ENCODE measurements around the gene SIGMAR1. TPM values are rescaled to one million over a fixed set of nuclear protein-coding genes. Genes with fewer than 3 reads are reported as not detected.
A peak's percentile ranks its signal among the peaks of the same experiment; 100 is the strongest.

The SIGMAR1 gene
- total RNA-seq (10 to 100 TPM; 30.2 to 39.4 TPM), total RNA-seq (39.1 to 57.9 reads per million in 2 donors)

- H3K9me3 ChIP-seq (ENCODE audit: control insufficient read depth, low read length, poor library complexity, severe bottlenecking) = no peaks in the 10 kb centered on the region
- no peaks in the 10 kb centered on the region for H3K27me3 Mint-ChIP-seq
- peak within 1 kb of the TSS; percentile 92 for H3K4me3 Mint-ChIP-seq
- ATAC-seq (peak; percentile 95), DNase-seq (peak; percentile 90 to 92 (median 91))
- peaks cover 39% of the 10 kb centered on the region for H3K4me1 Mint-ChIP-seq
- peak within 1 kb of the TSS; percentile 98 for H3K27ac Mint-ChIP-seq
- H3K36me3 Mint-ChIP-seq (ENCODE audit: low read depth) = no peaks in the 10 kb centered on the region
These were observed at the start of gene SIGMAR1 for GRCh38 chr9:34637356-34638137. Gene SIGMAR1, minus strand, starts transcription at chr9:34637787. Its CDS starts 90 bp downstream, at chr9:34637697.

GRCh38 chr9:34686732-34687131 lies 49.1 kb upstream of the SIGMAR1 start:
- no peaks in the 10 kb centered on the region for H3K9me3 ChIP-seq (ENCODE audit: control insufficient read depth, low read length, poor library complexity, severe bottlenecking)
- no peak overlapping the region for H3K27ac Mint-ChIP-seq
- peaks cover 12% of the 10 kb centered on the region for H3K27me3 Mint-ChIP-seq
- DNase-seq = no peak
- no peak overlapping the region for H3K4me3 Mint-ChIP-seq
- no peaks in the 10 kb centered on the region for H3K36me3 Mint-ChIP-seq (ENCODE audit: low read depth)
- no peak for ATAC-seq
- peaks cover 7% of the 10 kb centered on the region for H3K4me1 Mint-ChIP-seq

DNA sequence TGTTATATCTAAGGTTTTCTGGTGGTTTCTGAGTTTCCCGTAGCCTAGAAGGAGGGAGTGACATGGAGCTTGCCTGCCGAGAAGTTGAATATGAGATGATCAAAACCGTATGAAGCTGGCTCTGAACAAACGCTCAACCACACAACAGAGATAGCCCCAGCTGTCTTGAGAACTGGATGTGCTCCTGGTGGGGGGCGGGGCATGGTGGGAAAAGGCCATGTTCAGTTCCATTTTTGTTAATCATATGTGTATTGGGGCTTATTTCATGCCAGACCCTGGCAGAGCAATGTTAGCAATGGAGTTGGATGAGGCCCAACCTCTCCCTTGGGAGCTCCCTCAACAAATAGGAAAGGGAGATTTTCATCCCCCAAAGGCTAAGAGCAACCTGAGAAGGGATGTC lies 48.6 kb upstream of the SIGMAR1 start:
- Mint-ChIP-seq H3K4me3 (no peak overlapping the region), H3K4me1 (peaks cover 9% of the 10 kb centered on the region), H3K27ac (no peak overlapping the region), H3K36me3 (ENCODE audit: low read depth) (no peaks in the 10 kb centered on the region), H3K27me3 (peaks cover 12% of the 10 kb centered on the region)
- DNase-seq = no peak
- no peak for ATAC-seq
- H3K9me3 ChIP-seq (ENCODE audit: control insufficient read depth, low read length, poor library complexity, severe bottlenecking) = no peaks in the 10 kb centered on the region

- H3K4me1 Mint-ChIP-seq = peaks cover 9% of the 10 kb centered on the region
- no peak overlapping the region for H3K27ac Mint-ChIP-seq
- no peaks in the 10 kb centered on the region for H3K36me3 Mint-ChIP-seq (ENCODE audit: low read depth)
- no peaks in the 10 kb centered on the region for H3K9me3 ChIP-seq (ENCODE audit: control insufficient read depth, low read length, poor library complexity, severe bottlenecking)
- ATAC-seq (no peak), DNase-seq (no peak)
- no peak overlapping the region for H3K4me3 Mint-ChIP-seq
- peaks cover 12% of the 10 kb centered on the region for H3K27me3 Mint-ChIP-seq
These were observed 48.0 kb upstream of the SIGMAR1 start for GRCh38 chr9:34685591-34685990.

DNA sequence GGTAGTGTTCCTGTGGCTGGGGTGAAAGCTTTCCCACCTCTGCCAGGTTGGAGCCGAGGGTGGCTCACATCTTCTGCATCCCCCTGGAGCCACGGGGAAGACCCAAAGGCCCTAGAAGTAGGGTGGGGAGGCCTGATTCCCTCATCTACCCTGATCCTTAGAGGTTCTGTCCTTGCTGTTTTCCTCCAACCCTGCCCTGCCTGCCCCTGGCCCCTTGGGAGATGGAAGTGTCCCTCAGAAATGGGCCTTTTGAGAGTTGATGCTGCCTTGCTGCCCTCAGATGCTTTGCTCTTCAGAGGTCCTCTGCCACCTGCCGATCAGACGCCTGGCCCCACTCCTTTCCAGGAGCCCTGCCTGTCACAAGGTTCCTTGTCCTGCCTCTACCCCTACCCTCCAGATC lies 47.2 kb upstream of the SIGMAR1 start:
- Mint-ChIP-seq H3K36me3 (ENCODE audit: low read depth) (no peaks in the 10 kb centered on the region), H3K4me1 (peaks cover 9% of the 10 kb centered on the region), H3K27ac (no peak overlapping the region), H3K27me3 (peaks cover 12% of the 10 kb centered on the region), H3K4me3 (no peak overlapping the region)
- ATAC-seq (no peak), DNase-seq (no peak)
- no peaks in the 10 kb centered on the region for H3K9me3 ChIP-seq (ENCODE audit: control insufficient read depth, low read length, poor library complexity, severe bottlenecking)

- peak; percentile 50 for ATAC-seq
- H3K27me3 Mint-ChIP-seq = peaks cover 12% of the 10 kb centered on the region
- no peak overlapping the region for H3K27ac Mint-ChIP-seq
- no peaks in the 10 kb centered on the region for H3K36me3 Mint-ChIP-seq (ENCODE audit: low read depth)
- H3K4me1 Mint-ChIP-seq = peaks cover 8% of the 10 kb centered on the region
- DNase-seq = no peak
- no peak overlapping the region for H3K4me3 Mint-ChIP-seq
- no peaks in the 10 kb centered on the region for H3K9me3 ChIP-seq (ENCODE audit: control insufficient read depth, low read length, poor library complexity, severe bottlenecking)
These were observed 46.6 kb upstream of the SIGMAR1 start for GRCh38 chr9:34684145-34684544.

DNA sequence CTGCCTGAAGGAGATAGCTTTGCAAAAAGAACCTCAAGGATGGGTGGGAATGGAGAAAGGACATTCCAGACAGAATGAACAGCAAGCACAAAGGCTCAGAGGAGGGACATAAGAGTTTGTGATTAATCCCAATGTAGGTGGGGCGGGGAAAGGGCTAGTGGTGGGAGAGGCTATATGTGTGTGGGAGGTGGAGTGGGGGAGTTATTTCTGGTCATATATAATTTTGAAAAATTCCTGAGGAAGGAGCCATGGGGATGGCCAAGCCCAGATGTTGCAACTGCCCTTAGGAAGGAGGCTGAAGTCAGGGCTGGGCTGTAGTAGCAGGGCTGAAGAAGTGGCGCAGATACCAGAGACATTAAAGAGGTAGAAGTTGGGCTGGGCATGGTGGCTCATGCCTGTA lies 38.3 kb upstream of the SIGMAR1 start:
- DNase-seq (no peak), ATAC-seq (no peak)
- Mint-ChIP-seq H3K27ac (no peak overlapping the region), H3K4me1 (peaks cover 5% of the 10 kb centered on the region), H3K4me3 (no peak overlapping the region), H3K27me3 (no peaks in the 10 kb centered on the region), H3K36me3 (ENCODE audit: low read depth) (no peaks in the 10 kb centered on the region)
- no peaks in the 10 kb centered on the region for H3K9me3 ChIP-seq (ENCODE audit: control insufficient read depth, low read length, poor library complexity, severe bottlenecking)

DNA sequence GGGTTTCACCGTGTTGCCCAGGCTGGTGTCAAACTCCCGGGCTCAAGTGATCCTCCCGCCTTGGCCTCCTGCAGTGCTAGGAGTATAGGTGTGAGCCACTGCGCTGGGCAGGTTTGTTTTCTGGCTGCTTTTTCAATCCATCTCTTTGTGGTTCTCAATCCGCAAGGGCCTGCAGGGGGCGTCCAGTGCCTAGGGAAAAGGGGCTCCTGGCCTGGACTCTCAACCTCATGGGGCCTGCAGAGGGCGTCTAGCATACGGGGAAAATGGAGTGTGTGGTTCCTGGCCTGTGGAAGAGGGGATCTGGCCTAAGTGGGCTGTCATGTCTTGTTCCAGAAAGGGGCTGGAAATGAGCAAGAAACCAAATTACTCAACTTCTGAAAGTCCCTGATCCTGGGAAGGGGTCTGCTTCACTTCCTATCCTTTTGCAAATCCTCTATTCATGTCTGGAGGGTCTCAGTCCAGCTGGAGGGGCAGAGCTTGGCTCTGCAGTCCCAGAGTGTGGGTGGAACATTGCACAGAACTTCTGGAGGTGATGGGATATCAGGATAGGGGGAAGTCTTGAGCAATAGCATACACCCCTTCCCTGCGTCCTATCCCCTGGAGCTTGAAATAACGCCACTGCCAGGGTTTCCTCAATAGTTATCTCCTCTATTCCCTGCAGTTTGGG lies 37.6 kb upstream of the SIGMAR1 start:
- no peak overlapping the region for H3K27ac Mint-ChIP-seq
- H3K36me3 Mint-ChIP-seq (ENCODE audit: low read depth) = no peaks in the 10 kb centered on the region
- DNase-seq (peak; percentile 16 to 26 (median 26)), ATAC-seq (peak; percentile 75)
- H3K4me3 Mint-ChIP-seq = no peak overlapping the region
- H3K9me3 ChIP-seq (ENCODE audit: control insufficient read depth, low read length, poor library complexity, severe bottlenecking) = no peaks in the 10 kb centered on the region
- peaks cover 5% of the 10 kb centered on the region for H3K4me1 Mint-ChIP-seq
- no peaks in the 10 kb centered on the region for H3K27me3 Mint-ChIP-seq

DNA sequence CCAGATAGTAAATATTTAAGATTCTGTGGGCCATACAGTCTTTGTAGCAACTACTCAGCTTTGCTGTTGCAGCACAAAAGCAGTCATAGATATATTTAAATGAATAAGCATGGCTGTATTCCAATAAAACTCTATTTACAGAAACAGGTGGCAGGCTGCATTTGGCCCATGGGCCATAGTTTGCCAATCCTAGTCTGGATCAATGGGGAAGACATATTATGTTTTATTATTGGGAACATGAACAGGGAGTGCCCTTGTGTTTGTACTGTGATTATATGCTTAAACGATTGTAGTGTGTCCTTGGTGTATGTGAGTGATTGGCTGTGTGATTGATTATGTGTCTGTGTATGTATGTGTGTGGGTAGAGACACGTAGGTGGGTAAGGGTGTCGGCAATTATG lies 36.9 kb upstream of the SIGMAR1 start:
- ATAC-seq (no peak), DNase-seq (no peak)
- Mint-ChIP-seq H3K36me3 (ENCODE audit: low read depth) (no peaks in the 10 kb centered on the region), H3K27me3 (no peaks in the 10 kb centered on the region), H3K4me3 (peak overlapping the region; percentile 21), H3K4me1 (peaks cover 5% of the 10 kb centered on the region), H3K27ac (no peak overlapping the region)
- H3K9me3 ChIP-seq (ENCODE audit: control insufficient read depth, low read length, poor library complexity, severe bottlenecking) = no peaks in the 10 kb centered on the region

GRCh38 chr9:34671307-34671706 lies 33.7 kb upstream of the SIGMAR1 start:
- Mint-ChIP-seq H3K36me3 (ENCODE audit: low read depth) (peaks cover 2% of the 10 kb centered on the region), H3K4me3 (no peak overlapping the region), H3K27ac (no peak overlapping the region), H3K4me1 (peaks cover 8% of the 10 kb centered on the region), H3K27me3 (no peaks in the 10 kb centered on the region)
- no peak for ATAC-seq
- DNase-seq = no peak
- no peaks in the 10 kb centered on the region for H3K9me3 ChIP-seq (ENCODE audit: control insufficient read depth, low read length, poor library complexity, severe bottlenecking)

DNA sequence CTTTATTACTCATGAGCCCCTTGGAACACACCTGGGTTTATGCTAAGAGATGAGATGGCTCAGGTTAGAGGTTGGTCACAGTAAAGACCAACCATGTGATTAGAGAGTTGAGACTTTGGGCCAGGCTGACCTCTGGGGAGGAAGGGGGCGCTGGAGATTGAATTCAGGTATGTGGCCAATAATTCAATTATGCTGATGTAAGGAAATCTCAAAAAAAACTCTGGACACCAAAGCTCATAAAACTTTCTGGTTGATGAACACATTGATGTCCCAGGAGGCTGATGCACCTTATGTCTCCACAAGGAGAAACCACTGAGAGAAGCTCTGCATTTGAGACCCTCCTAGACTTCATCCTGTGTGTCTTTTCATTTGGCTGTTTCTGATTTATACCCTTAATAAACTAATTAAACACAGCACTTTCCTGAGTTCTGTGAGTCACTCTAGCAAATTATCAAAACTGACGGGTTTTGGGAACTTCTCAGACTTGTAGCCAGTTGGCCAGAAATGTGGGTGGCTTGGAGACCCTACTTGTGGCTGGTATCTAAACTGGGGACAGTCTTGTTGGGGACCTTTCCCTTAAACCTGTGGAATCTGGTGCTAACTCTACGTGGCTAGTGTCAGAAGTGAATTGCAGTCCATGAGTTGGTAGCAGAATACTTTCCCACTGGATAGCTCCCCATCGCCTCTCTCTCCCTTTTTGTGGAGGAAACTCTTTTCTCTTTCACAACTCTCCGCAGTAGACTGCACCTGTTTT lies 32.4 kb upstream of the SIGMAR1 start:
- DNase-seq = no peak
- no peak for ATAC-seq
- H3K4me1 Mint-ChIP-seq = peaks cover 15% of the 10 kb centered on the region
- H3K27me3 Mint-ChIP-seq = no peaks in the 10 kb centered on the region
- H3K27ac Mint-ChIP-seq = no peak overlapping the region
- no peak overlapping the region for H3K4me3 Mint-ChIP-seq
- H3K9me3 ChIP-seq (ENCODE audit: control insufficient read depth, low read length, poor library complexity, severe bottlenecking) = no peaks in the 10 kb centered on the region
- peaks cover 2% of the 10 kb centered on the region for H3K36me3 Mint-ChIP-seq (ENCODE audit: low read depth)

DNA sequence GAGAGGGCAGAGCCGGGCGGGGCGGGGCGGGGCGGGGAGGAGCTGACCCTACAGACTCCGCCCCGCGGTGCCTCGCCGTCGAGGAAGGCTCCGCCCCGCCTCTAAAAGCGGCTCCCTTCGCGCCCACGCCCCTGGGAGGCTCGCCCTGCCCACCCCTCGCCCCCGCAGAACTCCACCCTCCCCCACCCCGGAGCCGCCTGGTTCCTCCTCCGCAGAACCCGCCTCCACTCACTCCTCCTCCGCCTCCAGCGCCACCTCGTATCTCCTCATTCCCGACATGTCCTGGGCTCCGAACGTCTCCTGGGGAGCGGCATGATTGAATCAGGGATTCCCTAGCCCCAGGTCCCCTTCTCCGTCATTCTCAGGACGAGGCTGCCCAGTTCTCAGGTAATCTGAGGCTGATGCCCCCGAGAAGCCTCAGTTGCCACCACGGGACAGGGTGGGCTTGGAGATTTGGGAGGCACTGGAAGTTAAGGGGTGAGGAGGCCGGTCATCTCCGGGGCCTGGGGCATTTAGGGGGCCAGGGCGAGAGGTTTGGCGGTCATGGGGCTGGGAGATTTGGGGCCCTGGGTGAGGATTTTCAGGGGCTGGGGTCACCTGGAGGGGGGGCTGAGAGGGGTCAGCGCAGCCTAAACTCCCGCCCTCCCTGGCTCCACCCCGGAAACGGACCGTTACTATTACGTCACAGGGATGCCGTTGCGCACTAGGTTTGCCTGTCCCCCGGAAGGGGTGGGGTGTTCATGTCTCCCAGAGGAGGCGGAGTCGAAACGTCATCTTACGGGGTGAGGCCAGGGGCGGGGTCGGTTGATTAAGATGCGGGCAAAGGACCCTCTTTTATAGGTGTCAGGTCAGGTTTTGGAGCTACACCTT lies 28.0 kb upstream of the SIGMAR1 start:
- H3K36me3 Mint-ChIP-seq (ENCODE audit: low read depth) = peaks cover 2% of the 10 kb centered on the region
- H3K9me3 ChIP-seq (ENCODE audit: control insufficient read depth, low read length, poor library complexity, severe bottlenecking) = no peaks in the 10 kb centered on the region
- peaks cover 51% of the 10 kb centered on the region for H3K4me1 Mint-ChIP-seq
- DNase-seq (peak; percentile 82 to 92 (median 90)), ATAC-seq (peak; percentile 82)
- no peaks in the 10 kb centered on the region for H3K27me3 Mint-ChIP-seq
- peak overlapping the region; percentile 96 for H3K4me3 Mint-ChIP-seq
- peak overlapping the region; percentile 95 for H3K27ac Mint-ChIP-seq

Measured in T-helper 17 cell (primary cell).